Mononuclear cell (primary cell): Measurements from ENCODE around the gene CBLN3. TPM values are rescaled to one million over a fixed set of nuclear protein-coding genes. Genes with fewer than 3 reads are reported as not detected.

Source experiments
- H3K27me3 ChIP-seq: 2 replicates; pipeline ENCODE4 v1.6.0; 2011; ENCODE audit warnings: low read length, control low read depth; ENCODE audit not compliant: insufficient read depth
- H3K4me1 ChIP-seq: 2 replicates; pipeline ENCODE4 v1.5.1; 2011; ENCODE audit warnings: mild to moderate bottlenecking, low read length, control low read depth; ENCODE audit not compliant: insufficient read depth
- H3K4me3 ChIP-seq: 2 replicates; pipeline ENCODE4 v1.5.1; 2011; ENCODE audit warnings: mild to moderate bottlenecking, low read length, moderate library complexity
- H3K9me3 ChIP-seq: 2 replicates; pipeline ENCODE4 v1.5.1; 2011; ENCODE audit warnings: low read depth, mild to moderate bottlenecking, control low read depth, low read length
- total RNA-seq: library from RNA; depleted of rRNA; stranded (reverse); fragments of >200 nt; gene quantifications from one replicate; pipeline ENCODE4 v1.2.3, GENCODE V29; 2012

CBLN3 gene
- total RNA-seq, 1 donor, result 0.84 TPM

GRCh38 chr14:24418492-24418873 lies 11.0 kb downstream of the CBLN3 start:
- no peaks in the 10 kb centered on the region for H3K27me3 ChIP-seq

GRCh38 chr14:24417832-24418491 lies 11.5 kb downstream of the CBLN3 start:
- peaks cover 9% of the 10 kb centered on the region for H3K4me1 ChIP-seq
- H3K9me3 ChIP-seq, result no peaks in the 10 kb centered on the region
- H3K4me3 ChIP-seq, result no peak overlapping the region
- H3K27me3 ChIP-seq, result no peaks in the 10 kb centered on the region

More at GRCh38 chr14:24418492-24418873, 11.0 kb downstream of the CBLN3 start:
- H3K9me3 ChIP-seq, result no peaks in the 10 kb centered on the region
- H3K4me3 ChIP-seq, result no peak overlapping the region
- peaks cover 9% of the 10 kb centered on the region for H3K4me1 ChIP-seq

- Histone ChIP-seq H3K4me3 (no peak overlapping the region), H3K4me1 (peaks cover under 1% of the 10 kb centered on the region), H3K9me3 (no peaks in the 10 kb centered on the region), H3K27me3 (no peaks in the 10 kb centered on the region)
These were observed 12.4 kb downstream of the CBLN3 start for GRCh38 chr14:24416932-24417619.

- H3K9me3 ChIP-seq, result no peaks in the 10 kb centered on the region
- no peak overlapping the region for H3K4me3 ChIP-seq
- H3K4me1 ChIP-seq, result no peaks in the 10 kb centered on the region
- H3K27me3 ChIP-seq, result no peaks in the 10 kb centered on the region
These were observed 13.1 kb downstream of the CBLN3 start for GRCh38 chr14:24416254-24416931.

GRCh38 chr14:24415421-24416253 lies 13.8 kb downstream of the CBLN3 start:
- no peaks in the 10 kb centered on the region for H3K4me1 ChIP-seq
- no peaks in the 10 kb centered on the region for H3K9me3 ChIP-seq
- H3K4me3 ChIP-seq, result no peak overlapping the region
- H3K27me3 ChIP-seq, result no peaks in the 10 kb centered on the region

GRCh38 chr14:24414732-24415420 lies 14.6 kb downstream of the CBLN3 start:
- H3K9me3 ChIP-seq, result no peaks in the 10 kb centered on the region
- H3K4me3 ChIP-seq, result no peak overlapping the region
- H3K4me1 ChIP-seq, result no peaks in the 10 kb centered on the region
- H3K27me3 ChIP-seq, result no peaks in the 10 kb centered on the region

DNA sequence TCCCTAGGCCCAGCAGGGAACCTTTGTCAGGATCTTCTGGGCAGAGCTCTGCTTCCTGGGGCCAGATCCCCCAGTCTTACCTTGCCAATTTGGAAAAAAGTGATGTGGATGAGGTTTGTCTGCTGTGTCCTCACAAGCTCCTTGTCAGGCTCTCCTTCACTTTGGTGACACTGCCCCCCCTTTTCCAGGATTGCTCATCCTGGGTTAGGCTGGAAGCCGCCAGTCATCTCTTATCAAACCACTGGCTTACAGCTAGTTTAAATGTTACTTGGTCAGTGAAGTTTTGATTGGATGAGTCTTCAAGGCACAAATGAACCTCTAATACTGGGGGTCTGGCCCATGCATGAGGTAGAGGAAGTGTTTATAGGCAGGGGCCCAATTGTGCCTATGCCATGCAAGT lies 15.4 kb downstream of the CBLN3 start:
- H3K27me3 ChIP-seq, result no peaks in the 10 kb centered on the region
- no peak overlapping the region for H3K4me3 ChIP-seq
- H3K4me1 ChIP-seq, result no peaks in the 10 kb centered on the region
- H3K9me3 ChIP-seq, result no peaks in the 10 kb centered on the region

DNA sequence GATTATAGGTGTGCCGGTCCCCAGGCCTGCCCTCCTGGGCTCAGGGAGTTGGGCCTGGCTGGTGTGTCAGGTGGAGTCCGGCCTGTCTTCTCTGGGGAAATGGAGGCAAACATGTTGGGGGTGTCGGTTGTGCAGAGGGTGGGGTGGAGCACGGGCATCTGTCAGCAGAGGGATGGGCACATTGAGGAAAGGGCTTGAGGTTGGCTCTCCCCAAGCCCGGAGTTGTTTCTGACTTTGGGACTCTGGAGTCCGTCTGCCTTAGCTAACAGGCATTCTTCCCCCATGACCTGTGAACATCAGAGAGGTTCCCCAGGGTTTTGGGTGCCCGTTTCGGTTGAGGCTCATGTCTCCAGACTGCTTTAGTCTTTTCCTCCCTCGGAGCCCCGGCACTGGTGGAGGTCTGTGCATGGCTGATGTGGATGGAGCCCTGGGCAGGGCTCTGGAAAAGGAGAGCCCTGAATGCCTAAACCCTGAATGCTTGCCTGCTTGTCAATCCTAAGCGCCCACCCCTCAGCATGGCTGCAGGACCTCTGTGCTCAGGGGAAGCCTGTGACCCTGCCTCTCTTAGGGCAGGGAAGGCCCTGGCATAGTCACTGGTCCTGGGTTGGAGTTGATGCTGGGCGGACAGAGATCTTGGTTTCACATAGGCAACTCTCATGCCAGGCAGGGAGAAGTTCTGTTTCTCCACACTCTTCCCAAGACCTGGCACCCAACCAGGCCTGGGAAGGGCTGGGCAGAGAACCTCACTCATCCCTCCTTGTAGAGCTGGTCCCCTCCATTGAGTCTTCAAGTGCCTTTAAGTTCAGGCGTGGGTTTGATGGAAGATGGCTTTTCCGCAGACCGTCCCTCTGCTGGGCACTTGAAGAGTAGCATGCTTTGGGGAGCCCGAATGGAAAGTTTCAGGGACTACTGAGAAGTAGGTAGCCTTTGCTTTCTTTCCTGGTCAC lies 17.8 kb downstream of the CBLN3 start:
- Histone ChIP-seq H3K4me1 (no peaks in the 10 kb centered on the region), H3K4me3 (no peak overlapping the region), H3K27me3 (no peaks in the 10 kb centered on the region), H3K9me3 (no peaks in the 10 kb centered on the region)

DNA sequence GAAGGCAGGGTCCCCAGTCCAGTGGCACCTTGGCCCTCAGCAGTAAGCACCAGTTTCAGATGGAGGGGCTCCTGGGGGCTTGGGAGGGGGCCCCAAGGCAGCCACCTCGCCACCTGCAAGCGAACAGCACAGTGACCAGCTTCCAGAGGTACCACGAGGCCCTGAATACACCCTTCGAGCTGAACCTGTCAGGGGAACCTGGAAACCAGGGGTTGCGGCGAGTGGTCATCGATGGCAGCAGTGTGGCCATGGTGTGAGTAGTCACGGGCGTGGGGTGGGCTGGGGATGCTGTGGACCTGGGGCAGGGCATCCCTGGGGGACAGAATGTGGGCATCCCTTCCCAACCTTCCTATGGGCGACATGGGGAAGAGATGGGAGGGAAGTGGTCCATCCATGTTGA lies 19.5 kb downstream of the CBLN3 start:
- Histone ChIP-seq H3K4me3 (no peak overlapping the region), H3K27me3 (no peaks in the 10 kb centered on the region), H3K4me1 (no peaks in the 10 kb centered on the region)

GRCh38 chr14:24409192-24409591 lies 20.3 kb downstream of the CBLN3 start:
- Histone ChIP-seq H3K9me3 (no peaks in the 10 kb centered on the region), H3K4me3 (no peak overlapping the region), H3K4me1 (no peaks in the 10 kb centered on the region), H3K27me3 (no peaks in the 10 kb centered on the region)

More for the DNA sequence above, 19.5 kb downstream of the CBLN3 start:
- H3K9me3 ChIP-seq, result no peaks in the 10 kb centered on the region

DNA sequence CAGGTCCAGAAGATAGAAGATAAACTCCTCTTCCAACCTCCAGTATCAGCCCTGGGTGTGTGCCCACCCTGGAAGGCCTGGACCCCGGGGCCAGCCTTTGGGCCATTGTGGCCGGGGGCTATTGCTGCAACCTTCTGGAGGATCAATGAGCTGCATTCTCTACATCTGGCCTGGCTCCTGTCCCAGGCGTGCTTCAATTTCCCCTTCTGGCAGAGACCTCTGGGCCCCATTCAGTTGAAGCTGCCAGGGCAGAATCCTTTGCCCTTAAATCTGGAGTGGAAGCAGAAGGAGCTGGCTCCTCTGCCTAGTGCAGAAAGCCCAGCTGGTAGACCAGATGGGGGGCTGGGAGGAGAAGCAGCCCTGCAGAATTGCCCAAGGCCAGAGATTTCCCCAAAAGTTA lies 20.7 kb downstream of the CBLN3 start:
- no peaks in the 10 kb centered on the region for H3K27me3 ChIP-seq
- no peaks in the 10 kb centered on the region for H3K4me1 ChIP-seq
- no peaks in the 10 kb centered on the region for H3K9me3 ChIP-seq
- H3K4me3 ChIP-seq, result no peak overlapping the region

GRCh38 chr14:24407608-24408325 lies 21.7 kb downstream of the CBLN3 start:
- Histone ChIP-seq H3K4me3 (no peak overlapping the region), H3K27me3 (no peaks in the 10 kb centered on the region), H3K4me1 (no peaks in the 10 kb centered on the region), H3K9me3 (no peaks in the 10 kb centered on the region)

- Histone ChIP-seq H3K4me3 (no peak overlapping the region), H3K9me3 (no peaks in the 10 kb centered on the region), H3K27me3 (no peaks in the 10 kb centered on the region), H3K4me1 (no peaks in the 10 kb centered on the region)
These were observed 23.1 kb downstream of the CBLN3 start for GRCh38 chr14:24406416-24406815.
